NB4 (cell line): ENCODE measurements around the gene PXMP4.
"Not testable (repeated sequence)": the region's sequence is repeated elsewhere in the genome, so short reads cannot be mapped to it uniquely, and the experiment has no call there.

Experiments used
- DNase-seq: peaks from one replicate; pipeline ENCODE4 v3.0.0; 2010; ENCODE audit warnings: low read depth
- H3K4me3 ChIP-seq: one replicate; pipeline ENCODE4 v1.5.1; 2011; ENCODE audit warnings: mild to moderate bottlenecking, low read depth, low read length, moderate library complexity
- MYC ChIP-seq: IDR thresholded peaks from 2 replicates; pipeline ENCODE4 v1.6.1; 2011; ENCODE audit warnings: low read depth, low read length
- POLR2A ChIP-seq: IDR thresholded peaks from 2 replicates; pipeline ENCODE4 v1.6.1; 2011; ENCODE audit warnings: mild to moderate bottlenecking; ENCODE audit not compliant: insufficient read length; ENCODE audit errors: extremely low read depth
- TF ChIP-seq, protein P1 (sequence below): IDR thresholded peaks from 2 replicates; pipeline ENCODE4 v1.6.1; 2011; ENCODE audit warnings: low read depth, low read length
- TF ChIP-seq, protein P2 (sequence below): IDR thresholded peaks from one replicate; pipeline ENCODE4 v1.5.1; 2012; ENCODE audit warnings: low read depth, low read length

The PXMP4 gene

DNA sequence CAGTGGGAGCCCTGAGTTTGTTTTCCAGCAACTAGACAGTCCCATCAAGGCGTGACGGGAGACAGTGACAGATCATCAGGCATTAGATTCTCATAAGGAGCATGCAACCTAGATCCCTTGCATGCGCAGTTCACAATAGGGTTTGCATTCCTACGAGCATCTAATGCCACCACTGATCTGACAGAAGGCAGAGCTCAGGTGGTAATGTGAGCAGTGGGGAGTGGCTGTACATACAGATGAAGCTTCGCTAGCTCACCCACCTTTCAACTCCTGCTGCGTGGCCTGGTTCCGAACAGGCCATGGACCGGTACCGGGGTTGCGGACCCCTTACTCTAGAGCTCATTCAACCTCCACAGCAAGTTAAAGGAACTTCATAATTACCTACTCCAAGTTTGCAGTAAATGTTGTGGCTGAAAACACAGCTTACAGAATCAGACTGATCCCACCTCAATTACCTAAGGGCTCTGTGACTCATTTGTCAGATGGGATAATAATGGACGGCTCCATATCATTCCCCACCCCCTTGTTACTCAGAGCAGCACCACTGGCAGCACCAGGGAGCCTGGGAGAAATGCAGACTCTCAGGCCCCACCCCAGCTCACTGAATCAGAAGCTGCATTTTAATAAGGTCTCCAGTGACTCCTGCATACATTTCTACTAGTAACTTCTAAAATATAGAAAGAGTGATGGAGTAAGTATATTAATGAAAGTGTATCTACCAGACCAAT, 15.7 kb downstream of the PXMP4 start:
- no peak overlapping the region for H3K4me3 ChIP-seq
- no peak for DNase-seq
- TF ChIP-seq, protein P1, sequence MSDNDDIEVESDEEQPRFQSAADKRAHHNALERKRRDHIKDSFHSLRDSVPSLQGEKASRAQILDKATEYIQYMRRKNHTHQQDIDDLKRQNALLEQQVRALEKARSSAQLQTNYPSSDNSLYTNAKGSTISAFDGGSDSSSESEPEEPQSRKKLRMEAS: no peak
- TF ChIP-seq MYC: no peak
- TF ChIP-seq, protein P2, sequence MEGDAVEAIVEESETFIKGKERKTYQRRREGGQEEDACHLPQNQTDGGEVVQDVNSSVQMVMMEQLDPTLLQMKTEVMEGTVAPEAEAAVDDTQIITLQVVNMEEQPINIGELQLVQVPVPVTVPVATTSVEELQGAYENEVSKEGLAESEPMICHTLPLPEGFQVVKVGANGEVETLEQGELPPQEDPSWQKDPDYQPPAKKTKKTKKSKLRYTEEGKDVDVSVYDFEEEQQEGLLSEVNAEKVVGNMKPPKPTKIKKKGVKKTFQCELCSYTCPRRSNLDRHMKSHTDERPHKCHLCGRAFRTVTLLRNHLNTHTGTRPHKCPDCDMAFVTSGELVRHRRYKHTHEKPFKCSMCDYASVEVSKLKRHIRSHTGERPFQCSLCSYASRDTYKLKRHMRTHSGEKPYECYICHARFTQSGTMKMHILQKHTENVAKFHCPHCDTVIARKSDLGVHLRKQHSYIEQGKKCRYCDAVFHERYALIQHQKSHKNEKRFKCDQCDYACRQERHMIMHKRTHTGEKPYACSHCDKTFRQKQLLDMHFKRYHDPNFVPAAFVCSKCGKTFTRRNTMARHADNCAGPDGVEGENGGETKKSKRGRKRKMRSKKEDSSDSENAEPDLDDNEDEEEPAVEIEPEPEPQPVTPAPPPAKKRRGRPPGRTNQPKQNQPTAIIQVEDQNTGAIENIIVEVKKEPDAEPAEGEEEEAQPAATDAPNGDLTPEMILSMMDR: no peak
- TF ChIP-seq POLR2A: no peak

DNA sequence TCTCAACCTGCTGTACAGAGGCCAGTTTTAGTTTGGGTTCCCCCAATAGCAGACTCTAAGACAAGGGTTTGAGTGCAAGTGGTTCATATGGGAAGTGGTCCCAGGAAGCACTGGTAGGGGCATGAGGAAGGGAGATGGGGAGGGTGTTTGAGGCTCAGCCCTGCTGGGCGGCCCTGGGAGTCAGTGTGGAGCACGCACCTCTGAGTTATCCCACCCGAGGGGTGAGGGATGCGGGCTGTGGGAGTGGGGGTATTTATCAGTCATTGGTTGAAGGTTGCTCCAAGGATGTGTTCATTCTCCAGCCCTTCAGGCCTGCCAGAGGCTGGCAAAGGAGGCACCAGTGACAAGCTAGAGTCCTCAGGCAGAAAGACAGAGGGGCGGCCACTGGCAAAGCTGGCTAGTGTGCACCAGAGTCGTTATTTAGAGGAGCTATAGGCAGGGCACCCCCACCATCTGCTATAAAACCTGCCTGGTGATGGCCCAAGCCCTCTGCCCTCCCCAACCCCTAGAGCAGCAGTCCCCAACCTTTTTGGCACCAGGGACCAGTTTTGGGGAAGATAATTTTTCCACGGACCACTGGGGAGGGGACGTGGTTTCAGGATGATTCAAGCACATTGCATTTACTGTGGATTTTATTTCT, 16.5 kb downstream of the PXMP4 start:
- no peak overlapping the region for H3K4me3 ChIP-seq
- no peak for DNase-seq
- TF ChIP-seq, protein P2: no peak
- no peak for TF ChIP-seq POLR2A
- TF ChIP-seq, protein P1: no peak
- TF ChIP-seq MYC: no peak

- TF ChIP-seq, protein P1: no peak
- TF ChIP-seq POLR2A: no peak
- TF ChIP-seq, protein P2: no peak
- TF ChIP-seq MYC: no peak
- no peak for DNase-seq
- no peak overlapping the region for H3K4me3 ChIP-seq
Measured at GRCh38 chr20:33702861-33703260, 17.2 kb downstream of the PXMP4 start.

DNA sequence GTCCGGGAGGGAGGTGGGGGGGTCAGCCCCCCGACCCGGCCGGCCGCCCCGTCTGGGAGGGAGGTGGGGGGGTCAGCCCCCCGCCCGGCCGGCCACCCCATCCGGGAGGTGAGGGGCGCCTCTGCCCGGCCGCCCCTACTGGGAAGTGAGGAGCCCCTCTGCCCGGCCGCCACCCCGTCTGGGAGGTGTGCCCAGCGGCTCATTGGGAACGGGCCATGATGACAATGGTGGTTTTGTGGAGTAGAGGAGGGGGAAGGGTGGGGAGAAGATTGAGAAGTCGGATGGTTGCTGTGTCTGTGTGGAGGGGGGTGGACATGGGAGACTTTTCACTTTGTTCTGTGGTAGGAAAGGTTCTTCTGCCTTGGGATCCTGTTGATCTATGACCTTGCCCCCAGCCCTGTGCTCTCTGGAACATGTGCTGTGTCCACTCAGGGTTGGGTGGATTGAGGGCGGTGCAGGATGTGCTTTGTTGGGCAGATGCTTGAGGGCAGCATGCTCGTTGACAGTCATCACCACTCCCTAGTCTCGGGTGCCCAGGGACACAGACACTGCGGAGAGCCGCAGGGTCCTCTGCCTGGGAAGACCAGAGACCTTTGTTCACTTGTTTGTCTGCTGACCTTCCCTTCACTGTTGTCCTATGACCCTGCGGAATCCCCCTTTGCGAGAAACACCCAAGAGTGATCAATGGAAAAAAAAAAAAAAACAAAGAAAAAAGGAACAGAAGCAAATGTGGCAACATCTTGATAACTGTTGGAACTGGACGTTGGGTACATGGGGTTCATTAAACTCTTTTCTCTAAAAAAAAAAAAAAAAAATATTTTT, 18.3 kb downstream of the PXMP4 start:
- no peak overlapping the region for H3K4me3 ChIP-seq
- TF ChIP-seq, protein P2: no peak
- no peak for TF ChIP-seq MYC
- TF ChIP-seq, protein P1: no peak
- no peak for TF ChIP-seq POLR2A

DNA sequence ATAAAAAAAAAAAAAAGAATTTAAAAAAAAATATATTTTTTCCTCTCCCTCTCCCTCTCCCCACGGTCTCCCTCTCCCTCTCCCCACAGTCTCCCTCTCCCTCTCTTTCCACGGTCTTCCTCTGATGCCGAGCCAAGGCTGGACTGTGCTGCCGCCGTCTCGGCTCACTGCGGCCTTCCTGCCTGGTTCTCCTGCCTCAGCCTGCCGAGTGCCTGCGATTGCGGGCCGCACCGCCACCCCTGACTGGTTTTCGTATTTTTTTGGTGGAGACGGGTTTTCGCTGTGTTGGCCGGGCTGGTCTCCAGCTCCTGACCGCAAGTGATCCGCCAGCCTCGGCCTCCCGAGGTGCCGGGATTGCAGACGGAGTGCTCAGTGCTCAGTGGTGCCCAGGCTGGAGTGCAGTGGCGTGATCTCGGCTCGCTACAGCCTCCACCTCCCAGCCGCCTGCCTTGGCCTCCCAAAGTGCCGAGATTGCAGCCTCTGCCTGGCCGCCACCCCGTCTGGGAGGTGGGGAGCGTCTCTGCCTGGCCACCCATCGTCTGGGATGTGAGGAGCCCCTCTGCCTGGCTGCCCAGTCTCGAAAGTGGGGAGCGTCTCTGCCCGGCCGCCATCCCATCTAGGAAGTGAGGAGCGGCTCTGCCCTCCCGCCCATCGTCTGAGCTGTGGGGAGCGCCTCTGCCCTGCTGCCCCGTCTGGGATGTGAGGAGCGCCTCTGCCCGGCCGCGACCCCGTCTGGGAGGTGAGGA, 19.2 kb downstream of the PXMP4 start:
- H3K4me3 ChIP-seq, DNase-seq: not testable (repeated sequence)

More for the DNA sequence above, 18.3 kb downstream of the PXMP4 start:
- no peak for DNase-seq

- not testable (repeated sequence) for DNase-seq
Measured at GRCh38 chr20:33698966-33699365, 21.1 kb downstream of the PXMP4 start.

More at GRCh38 chr20:33698966-33699365, 21.1 kb downstream of the PXMP4 start:
- H3K4me3 ChIP-seq: not testable (repeated sequence)
